CMK (cell line): ENCODE data around the gene MGAM2.

ENCODE experiments used
- DNase-seq: peaks from one replicate; pipeline ENCODE4 v3.0.0-alpha.2; 2010; ENCODE audit warnings: low read depth

MGAM2 gene

DNA sequence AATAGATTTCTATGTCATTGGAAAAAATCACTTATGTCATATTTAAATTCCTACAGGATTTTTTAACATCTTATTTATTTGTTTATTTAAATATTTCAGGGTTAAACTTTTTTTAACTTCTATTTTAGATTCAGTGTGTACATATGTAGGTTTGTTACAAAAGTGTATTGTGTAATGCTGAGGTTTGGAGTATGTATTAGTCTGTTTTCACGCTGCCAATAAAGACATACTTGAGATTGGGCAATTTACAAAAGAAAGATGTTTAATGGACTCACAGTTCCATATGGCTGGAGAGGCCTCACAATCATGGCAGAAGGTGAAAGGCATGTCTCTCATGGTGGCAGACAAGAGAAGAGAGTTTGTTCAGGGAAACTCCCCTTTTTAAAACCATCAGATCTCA, 65.4 kb downstream of the MGAM2 start:
- DNase-seq: no peak

DNA sequence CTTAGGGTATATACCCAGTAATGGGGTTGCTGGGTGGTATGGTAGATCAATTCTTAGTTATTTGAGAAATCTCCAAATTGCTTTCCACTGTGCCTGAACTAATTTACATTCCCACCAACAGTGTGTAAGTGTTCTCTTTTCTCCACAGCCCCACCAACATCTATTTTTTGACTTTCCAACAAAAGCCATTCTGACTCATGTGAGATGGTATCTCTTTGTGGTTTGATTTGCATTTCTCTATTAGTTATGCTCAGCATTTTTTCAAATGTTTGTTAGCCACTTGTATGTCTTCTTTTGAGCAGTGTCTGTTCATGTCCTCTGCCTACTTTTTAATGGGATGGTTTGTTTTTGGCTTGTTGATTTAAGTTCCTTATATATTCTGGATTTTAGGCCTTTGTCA, 66.4 kb downstream of the MGAM2 start:
- DNase-seq: no peak

DNA sequence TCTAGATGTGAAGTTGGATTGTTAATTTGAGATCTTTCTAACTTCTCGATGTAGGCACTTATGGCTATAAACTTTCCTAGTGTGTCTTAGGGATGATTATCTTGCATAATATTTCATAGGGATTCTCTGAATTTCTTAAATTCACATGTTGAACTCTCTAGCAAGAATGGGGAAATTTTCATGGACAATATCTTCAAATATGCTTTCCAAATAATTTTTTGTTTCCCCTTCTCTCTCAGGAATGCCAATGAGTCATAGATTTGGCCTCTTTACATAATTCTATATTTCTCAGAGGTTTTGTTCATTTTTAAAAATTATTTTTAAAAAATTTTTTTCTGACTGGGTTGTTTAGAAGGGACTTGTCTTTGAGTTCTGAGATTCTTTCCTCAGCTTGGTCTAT, 68.9 kb downstream of the MGAM2 start:
- DNase-seq: no peak

DNA sequence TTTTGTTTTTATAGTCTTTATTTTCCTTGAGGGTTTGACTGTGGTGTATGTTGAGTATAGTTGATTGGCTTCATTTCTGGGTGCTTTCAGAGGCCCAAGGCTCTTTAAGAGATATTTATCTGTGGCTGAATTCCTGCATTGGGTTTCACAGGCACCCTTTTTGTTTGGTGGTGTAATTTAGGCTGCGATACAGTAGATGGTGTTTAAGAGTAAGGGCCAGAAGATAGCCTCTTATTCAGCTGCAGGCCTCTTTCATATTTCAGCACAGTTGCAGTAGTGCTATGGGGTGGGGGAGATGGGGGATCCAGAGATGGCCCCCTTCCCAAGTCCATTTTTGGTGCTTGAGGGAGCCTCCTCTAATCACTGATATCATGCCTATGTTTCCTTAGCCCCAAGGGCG, 69.7 kb downstream of the MGAM2 start:
- no peak for DNase-seq

DNA sequence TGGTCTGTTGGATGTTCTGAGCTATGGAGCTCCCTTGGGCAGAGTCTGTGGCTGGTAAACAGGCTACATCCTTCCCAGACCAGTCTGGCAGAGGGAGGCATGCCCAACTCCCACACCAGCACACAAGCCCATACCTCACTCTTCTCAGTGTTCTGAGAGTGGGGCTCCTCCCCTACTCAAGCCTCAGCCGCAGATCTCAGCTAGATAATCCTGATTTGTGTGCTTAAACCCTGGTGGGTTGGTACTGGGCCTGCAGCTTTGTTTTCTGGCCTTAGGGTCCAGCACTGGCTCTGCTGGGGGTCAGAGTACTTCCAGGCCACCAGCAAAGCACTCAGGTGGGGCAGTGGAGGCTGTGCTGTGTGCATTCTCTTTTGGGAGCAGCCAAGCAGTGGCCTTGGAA, 70.4 kb downstream of the MGAM2 start:
- no peak for DNase-seq

DNA sequence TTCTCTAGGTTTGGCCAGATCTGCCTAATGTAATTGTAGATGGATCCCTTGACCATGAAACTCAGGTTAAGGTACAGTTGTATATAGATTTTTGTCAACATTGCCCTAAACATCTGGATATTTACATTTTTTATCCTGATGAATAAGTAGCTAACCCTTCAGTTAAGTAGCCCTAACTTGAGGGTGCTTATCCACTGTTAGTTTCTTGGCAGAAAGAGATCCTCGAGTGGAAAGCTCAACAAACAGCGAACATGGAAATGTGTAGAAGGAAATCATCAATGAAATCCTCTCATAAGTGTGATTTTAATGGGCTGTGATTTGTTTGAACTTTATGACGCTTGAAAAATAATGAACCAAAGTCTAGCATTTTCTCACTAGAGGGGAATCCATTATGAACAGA, 73.6 kb downstream of the MGAM2 start:
- no peak for DNase-seq

DNA sequence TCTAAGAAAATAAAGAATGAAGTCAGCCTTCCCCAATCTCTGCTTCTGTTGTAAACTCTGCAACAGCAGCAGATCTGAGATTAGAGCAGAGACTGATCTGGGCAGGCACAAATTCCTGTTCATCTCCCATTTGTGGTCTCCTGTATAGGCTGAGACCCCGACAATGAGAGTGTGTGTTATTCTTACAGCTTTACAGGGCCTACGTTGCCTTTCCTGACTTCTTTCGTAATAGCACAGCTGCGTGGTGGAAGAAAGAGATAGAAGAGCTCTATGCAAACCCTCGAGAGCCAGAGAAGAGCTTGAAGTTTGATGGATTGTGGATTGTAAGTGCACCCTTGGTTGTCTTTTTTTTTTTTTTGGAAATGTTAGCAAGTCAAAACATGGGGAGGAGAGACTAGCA, 74.3 kb downstream of the MGAM2 start:
- DNase-seq: no peak

DNA sequence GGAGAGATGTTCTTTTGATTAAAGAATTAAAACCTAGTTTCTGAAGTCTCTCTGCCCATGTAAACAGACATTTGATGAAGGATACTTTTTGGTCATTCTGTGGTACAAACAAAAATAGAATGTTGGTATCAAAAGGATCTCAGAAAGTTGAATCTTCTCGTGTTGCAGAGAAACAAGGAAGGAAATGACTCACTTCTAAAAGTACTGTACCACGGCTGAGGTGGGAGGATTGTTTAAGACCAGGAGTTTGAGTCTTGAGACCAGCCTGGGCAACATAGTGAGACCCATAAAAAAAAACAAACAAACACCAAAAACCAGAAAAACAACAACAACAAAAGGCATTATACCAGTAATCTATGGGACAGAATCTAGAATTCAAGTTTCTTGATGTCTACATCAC, 76.6 kb downstream of the MGAM2 start:
- DNase-seq: no peak

DNA sequence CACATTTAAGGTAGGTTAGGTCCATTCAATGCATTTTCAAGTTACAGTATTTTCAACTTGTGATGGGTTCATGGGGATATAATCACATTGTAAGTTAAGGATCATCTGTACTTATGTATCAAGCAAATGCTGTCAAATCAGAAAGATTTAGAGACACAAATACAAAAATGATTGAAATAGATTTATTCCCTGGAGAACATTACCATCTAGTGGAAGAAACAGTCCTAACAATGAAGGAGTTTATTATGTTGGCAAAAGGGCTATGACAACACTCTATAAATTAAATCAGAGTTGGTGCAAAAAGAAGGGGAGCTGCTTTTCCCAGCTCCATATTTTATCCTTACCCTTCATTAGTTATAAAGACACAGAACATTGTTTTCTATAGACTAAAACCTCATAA, 77.3 kb downstream of the MGAM2 start:
- no peak for DNase-seq

DNA sequence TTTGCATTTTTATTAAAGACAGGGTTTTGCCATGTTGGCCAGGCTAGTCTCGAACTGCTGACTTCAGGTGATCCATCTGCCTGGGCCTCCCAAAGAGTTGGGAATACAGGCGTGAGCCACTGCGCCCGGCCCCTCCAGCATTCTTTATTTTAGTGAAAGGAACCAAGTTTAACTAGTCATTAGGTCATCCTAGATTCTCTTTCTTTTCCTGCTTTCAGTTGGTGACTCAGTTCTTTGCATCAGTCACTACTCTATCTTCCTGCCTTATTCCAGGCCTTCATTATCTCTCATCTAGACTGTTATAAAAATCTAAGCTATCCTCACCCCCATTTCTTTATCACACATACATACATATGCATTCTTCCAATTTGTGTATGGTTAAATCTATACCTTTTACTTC, 82.7 kb downstream of the MGAM2 start:
- DNase-seq: no peak

DNA sequence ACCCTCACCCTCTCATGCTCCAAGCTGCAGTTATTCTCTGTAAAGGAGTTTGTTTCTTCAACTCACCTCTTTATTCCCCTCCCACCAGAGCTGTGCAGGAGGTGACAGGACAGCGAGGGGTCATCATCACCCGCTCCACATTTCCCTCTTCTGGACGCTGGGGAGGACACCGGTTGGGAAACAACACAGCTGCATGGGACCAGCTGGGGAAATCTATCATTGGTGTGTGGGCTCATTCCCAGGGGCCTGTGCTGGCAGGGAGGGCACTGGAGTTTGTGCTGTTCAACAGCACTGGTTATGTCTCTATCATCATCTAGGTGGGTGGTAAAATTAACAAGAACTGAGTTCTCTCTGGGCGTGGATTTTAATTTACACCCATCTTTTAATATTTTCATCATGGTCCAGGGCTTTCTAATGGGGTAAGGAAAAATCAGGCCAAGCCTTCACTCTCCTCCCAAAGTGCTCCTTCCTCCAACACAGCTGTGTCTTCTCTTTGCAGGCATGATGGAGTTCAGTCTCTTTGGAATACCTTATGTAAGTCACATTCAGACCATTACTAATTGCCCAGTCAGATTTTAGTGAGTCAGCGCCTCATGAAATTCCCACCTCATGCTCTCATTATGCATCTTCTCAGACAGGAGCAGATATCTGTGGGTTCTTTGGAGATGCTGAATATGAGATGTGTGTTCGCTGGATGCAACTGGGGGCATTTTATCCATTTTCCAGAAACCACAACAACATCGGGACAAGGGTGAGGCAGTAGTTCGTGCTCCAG, 84.7 kb downstream of the MGAM2 start:
- DNase-seq: no peak

DNA sequence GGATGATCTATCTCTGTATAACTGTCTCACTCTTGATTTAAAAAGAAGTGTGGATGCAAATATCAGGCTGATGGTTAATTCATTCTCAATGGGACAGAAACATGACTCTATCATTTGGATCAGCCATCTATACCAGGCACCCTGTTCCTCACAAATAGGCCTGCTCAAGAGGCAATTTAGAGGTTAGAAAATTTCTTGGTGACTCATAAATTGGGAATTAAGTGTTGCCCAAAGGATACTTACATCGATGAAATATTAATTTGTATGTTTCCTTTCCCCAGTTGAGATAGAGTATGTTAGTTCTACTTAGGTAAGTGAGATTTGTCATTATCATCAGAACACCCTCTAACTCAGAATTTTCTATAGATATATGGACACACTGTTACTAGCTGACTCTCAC, 88.7 kb downstream of the MGAM2 start:
- no peak for DNase-seq

DNA sequence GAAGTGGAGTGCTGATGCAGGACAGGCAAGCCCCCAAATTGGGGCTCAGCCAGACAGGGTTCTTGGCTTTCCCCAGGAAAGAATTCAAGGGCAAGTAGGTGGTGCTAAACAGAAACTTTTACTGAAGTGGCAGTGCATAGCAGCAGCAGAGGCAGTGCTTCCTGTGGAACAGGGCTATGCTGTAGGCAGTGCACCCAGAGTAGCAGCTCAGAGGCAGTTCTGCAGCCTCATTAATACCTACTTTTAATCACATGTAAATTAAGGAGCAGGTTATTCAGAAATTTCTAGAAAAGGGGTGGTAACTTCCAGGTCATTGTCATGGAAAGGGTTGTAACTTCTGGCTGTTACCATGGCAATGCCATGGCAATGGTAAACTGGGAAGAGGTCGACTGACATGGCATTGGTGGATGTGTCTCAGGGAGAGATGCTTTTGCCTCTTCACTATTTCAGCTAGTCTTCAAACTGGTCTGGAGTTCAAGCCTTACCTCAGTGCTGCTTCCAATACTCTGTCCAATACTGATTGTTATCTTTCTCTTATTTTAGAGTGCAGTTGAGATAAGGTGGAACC, 117.1 kb downstream of the MGAM2 start:
- DNase-seq: no peak

DNA sequence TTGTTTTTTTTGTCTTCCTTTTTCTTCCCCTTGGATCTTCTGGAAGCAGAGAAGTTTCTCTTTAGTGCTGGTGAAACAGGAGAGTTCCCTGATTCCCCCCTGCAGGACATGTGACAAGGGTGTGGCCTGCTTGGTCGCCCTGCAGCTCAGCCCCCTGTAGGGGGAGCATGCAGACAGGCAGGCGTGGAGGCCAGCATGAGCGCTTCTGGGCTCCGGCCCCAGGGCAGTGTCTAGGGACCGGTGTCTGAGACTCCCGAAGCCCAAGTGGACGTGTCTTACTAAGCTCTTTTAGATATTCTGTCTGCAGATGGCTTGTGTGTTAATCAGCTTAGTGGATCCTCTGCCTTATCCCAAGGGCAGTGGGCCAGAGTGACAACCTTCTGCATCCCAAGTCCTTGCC, 120.2 kb downstream of the MGAM2 start:
- no peak for DNase-seq

DNA sequence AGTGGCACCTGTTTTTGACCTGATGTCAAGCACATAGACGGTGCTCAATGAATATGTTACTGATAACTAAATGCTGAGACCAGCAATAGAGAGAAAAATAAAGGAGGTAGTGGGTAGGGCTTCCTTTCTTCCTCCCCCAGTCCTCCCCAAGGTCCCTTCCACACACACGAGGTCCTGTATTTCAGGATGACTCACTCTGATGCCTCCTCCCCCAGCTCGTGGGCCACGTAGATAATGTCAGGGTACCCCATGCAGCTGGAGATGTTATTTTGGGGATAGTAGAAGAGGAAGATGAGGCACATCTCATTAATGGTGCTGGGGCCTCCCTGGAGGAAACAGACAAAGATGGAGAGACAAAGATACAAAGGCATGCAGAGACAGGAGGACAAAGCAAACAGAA, 129.0 kb downstream of the MGAM2 start:
- peak; percentile 50 for DNase-seq

DNA sequence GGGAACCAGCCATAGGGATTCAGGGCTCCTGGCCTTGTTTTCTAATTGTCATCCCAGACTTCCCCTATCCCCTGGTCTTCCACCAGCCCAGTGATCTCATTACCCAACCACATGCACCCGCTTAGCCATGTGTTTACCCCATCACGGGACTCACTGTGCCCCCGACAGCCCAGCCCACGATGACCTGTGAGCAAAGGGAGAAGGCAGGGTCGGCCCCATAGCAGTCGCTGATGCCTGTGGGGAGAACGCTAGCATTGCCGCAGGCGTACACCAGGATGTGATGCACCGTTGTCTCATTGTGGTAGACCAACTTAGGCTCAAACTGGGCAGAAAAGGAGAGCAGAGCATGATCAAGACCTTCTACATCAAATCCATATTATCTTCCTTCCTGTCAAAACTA, 132.3 kb downstream of the MGAM2 start:
- DNase-seq: no peak

DNA sequence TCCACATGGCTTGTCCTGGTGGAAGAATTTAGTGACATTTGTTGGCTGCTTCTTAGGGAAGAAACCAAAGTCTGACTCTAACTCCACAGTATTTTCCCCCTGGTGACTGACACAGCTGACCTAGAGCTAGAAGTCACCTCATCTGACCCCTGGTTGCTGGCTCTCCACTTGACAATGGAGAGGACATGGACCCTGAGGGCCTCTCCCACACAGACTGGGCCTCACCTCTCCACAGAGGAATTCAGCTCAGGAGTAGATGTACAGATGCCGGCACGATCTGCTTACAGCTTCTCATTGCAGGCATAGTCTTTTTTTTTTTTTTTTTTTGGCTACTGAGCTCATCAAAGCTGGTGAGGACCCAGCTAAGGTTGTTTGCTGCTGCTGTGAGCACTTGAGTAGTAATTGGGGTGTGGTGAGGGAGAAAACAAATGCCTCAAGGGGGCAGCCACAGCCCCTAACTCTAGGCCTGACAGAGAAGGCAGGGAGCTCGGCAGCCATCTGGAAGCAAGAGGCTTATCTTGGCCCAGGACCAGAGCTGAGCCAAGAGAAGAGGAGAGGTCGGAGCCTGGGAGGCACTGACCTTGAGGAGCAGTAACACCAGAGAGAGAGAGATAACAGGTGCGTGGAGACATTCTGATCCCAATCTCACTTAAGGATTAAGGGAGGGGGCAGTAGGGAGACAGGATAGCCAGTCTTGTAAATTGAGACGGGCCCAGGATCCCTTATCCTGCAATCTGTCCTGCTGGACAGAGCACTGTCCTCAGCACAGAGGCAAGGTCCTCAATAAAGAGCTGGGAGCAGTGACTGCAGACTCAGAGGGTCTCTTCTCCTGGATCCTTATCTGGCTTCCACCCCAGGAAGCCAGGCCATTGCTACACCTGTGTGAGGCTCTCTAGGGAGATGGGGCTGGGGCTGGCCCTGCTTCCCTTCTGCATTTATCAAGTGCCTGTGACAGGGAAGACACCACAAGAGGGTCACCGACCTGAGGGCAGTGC, 136.9 kb downstream of the MGAM2 start:
- no peak for DNase-seq

DNA sequence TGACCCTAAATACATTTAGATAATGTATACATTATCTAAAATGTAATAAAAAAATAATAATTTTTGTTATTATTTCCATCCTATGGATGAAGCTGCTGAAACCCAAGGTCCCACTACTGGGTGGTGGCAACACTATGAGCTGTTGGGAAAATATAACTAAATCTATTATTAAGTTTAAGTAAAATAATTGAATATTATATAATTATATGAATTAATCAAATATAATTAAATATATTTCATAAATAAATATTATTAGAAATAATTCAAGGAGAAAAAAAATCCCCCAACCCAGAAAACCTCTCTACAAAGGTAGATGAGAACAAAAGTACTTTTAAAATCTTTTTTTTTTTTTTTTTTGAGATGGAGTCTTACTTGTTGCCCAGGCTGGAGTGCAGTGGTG, 138.4 kb downstream of the MGAM2 start:
- DNase-seq: no peak

DNA sequence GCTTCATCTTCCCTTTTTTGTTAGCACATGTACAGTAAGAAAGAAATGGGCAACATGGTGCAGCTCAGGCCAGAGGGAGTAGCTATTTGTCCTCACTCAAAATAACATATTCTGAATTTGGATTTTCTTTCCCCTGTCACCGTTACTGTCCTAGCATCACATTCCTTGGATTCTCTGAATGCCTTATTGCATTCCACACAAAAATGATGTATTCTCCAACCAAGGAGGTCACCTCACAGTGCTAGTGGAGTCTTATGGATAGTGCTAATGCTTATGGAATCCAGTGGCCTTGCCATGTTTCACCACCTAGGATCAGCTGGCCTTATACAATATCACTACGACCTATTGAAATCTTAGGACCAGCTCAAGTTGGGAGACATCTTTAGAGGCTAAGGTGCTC, 139.2 kb downstream of the MGAM2 start:
- DNase-seq: no peak

DNA sequence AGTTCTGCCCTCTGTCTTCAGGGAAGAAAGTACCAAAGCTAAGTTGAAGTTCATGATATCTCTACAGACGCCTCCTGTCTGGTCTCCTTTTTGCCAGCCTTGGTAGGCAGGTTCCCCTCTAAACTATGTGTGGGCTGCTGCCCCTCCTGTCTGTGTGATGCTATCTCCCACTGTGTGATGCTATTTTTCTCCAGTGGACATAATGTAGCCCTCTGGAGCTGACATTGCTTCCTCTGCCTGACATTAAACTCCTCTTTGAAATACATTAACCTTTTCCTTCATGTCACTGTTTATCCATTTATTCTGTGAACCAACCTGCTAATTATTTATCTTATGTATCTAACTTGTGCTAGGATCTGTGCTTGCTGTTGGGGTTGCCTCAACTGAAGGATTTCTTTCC, 146.4 kb downstream of the MGAM2 start, which contains the start of gene PRSS58:
Gene PRSS58, minus strand, starts transcription at position 101 of the 400 bp plus-strand sequence. CDS start 351 bp downstream, outside the sequence.
- DNase-seq: no peak

DNA sequence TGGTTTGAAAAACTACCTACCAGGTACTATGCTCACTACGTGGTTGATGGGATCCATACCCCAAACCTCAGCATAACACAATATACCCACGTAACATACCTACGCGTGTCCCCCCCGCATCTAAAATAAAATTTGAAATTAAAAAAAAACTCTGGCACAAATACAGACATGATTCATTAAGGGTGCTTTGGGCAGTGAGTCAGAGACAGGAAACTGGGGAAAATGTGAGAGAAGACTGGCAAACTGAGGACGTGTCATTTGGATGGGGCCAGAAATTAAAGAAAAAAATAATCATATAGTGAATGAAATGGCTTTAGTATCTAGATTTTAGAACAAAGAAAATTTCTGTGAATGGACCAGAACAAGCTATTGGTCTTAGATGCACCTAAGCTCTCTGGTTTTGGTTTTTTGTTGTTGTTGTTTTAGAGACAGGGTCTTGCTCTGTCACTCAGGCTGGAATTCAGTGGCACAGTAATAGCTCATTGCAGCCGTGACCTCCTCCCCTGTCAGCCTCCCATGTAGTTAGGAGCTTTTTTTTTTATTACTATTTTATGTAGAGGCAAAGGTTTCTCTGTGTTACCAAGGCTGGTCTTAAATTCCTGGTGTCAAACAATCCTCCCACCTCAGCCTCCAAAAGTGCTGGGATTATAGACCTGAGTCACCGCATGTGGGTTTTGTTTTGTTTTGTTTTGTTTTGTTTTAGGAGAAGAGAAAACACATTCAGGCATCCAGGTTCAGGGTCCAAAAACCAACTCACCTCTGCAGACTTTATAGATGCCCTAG, 152.3 kb downstream of the MGAM2 start:
- DNase-seq: no peak
